Neuronal stem cell (in vitro differentiated cells): Measurements from ENCODE around the gene TMSB4Y.

Experiments
- DNase-seq: peaks from one replicate; pipeline ENCODE4 v3.0.0-alpha.2; 2013; ENCODE audit warnings: low spot score
- H2AFZ ChIP-seq: one replicate; pipeline ENCODE4 v1.6.1; 2013; ENCODE audit warnings: mild to moderate bottlenecking, low read length, inconsistent platforms
- H2AK5ac ChIP-seq: 2 replicates; pipeline ENCODE4 v1.6.1; 2013; ENCODE audit warnings: low read depth, mild to moderate bottlenecking, inconsistent platforms, low read length, moderate library complexity, mixed read lengths
- H2BK120ac ChIP-seq: 2 replicates; pipeline ENCODE4 v1.6.1; 2013; ENCODE audit warnings: low read depth, mild to moderate bottlenecking, inconsistent platforms, low read length, moderate library complexity, mixed read lengths
- H2BK12ac ChIP-seq: one replicate; pipeline ENCODE4 v1.6.1; 2013; ENCODE audit warnings: low read length, inconsistent platforms
- H2BK15ac ChIP-seq: 2 replicates; pipeline ENCODE4 v1.6.1; 2013; ENCODE audit warnings: mild to moderate bottlenecking, low read length, inconsistent platforms, mixed read lengths
- H2BK5ac ChIP-seq: one replicate; pipeline ENCODE4 v1.6.1; 2013; ENCODE audit warnings: inconsistent platforms, mild to moderate bottlenecking, low read length, moderate library complexity
- H3K14ac ChIP-seq: one replicate; pipeline ENCODE4 v1.6.1; 2013; ENCODE audit warnings: low read length, inconsistent platforms
- H3K18ac ChIP-seq: 2 replicates; pipeline ENCODE4 v1.6.1; 2013; ENCODE audit warnings: low read length, inconsistent platforms
- H3K23ac ChIP-seq: 2 replicates; pipeline ENCODE4 v1.6.1; 2013; ENCODE audit warnings: low read depth, mild to moderate bottlenecking, mixed read lengths, low read length, inconsistent platforms; ENCODE audit not compliant: poor library complexity
- H3K27ac ChIP-seq: replicated peaks from 3 replicates; pipeline ENCODE4 v1.5.1; 2013; ENCODE audit warnings: low read length, inconsistent platforms
- H3K27me3 ChIP-seq, 3 experiments: 2 replicates each; pipeline ENCODE4 v1.6.1; 2013; ENCODE audit warnings: low read length in 3 of 3, mild to moderate bottlenecking in 2 of 3, inconsistent platforms in 1 of 3, low read depth in 1 of 3, mixed read lengths in 1 of 3, moderate library complexity in 1 of 3; ENCODE audit not compliant: control insufficient read depth in 3 of 3, insufficient read depth in 3 of 3
- H3K36me3 ChIP-seq, 2 donors: replicated peaks in 1 of 2; 2 replicates each; pipeline ENCODE4 v1.6.1; 2013; ENCODE audit warnings: low read length in 2 of 2; ENCODE audit not compliant: control insufficient read depth in 2 of 2, insufficient read depth in 2 of 2
- H3K4ac ChIP-seq: 2 replicates; pipeline ENCODE4 v1.6.1; 2013; ENCODE audit warnings: inconsistent platforms, mild to moderate bottlenecking, low read length, moderate library complexity
- H3K4me1 ChIP-seq, 2 donors: 1 replicate in 1 of 2; 2 replicates in 1 of 2; pipeline ENCODE4 v1.6.1; 2013; ENCODE audit warnings: low read length in 2 of 2, low read depth in 1 of 2; ENCODE audit not compliant: control insufficient read depth in 2 of 2, insufficient read depth in 1 of 2
- H3K4me2 ChIP-seq: one replicate; pipeline ENCODE4 v1.6.1; 2013; ENCODE audit warnings: mild to moderate bottlenecking, low read length, inconsistent platforms; ENCODE audit not compliant: insufficient read depth, poor library complexity, severe bottlenecking
- H3K4me3 ChIP-seq, 2 donors: 2 replicates each; pipeline ENCODE4 v1.5.1; 2013; ENCODE audit warnings: low read length in 2 of 2, mild to moderate bottlenecking in 2 of 2, inconsistent platforms in 1 of 2, moderate library complexity in 1 of 2
- H3K79me1 ChIP-seq: one replicate; pipeline ENCODE4 v1.6.1; 2013; ENCODE audit warnings: low read depth, mild to moderate bottlenecking, inconsistent platforms, low read length, moderate library complexity
- H3K9ac ChIP-seq: one replicate; pipeline ENCODE4 v1.6.1; 2013; ENCODE audit warnings: mild to moderate bottlenecking, low read depth, low read length, inconsistent platforms; ENCODE audit not compliant: poor library complexity
- H3K9me3 ChIP-seq, 2 donors: replicated peaks in 1 of 2; 2 replicates each; pipeline versions ENCODE3 to v1.6.1; 2013; ENCODE audit warnings: low read length in 2 of 2, mild to moderate bottlenecking in 2 of 2, inconsistent platforms in 1 of 2, low read depth in 1 of 2, mixed read lengths in 1 of 2, moderate library complexity in 1 of 2; ENCODE audit not compliant: control insufficient read depth in 2 of 2, insufficient read depth in 1 of 2
- H4K8ac ChIP-seq: one replicate; pipeline ENCODE4 v1.6.1; 2013; ENCODE audit warnings: low read depth, mild to moderate bottlenecking, inconsistent platforms, low read length, moderate library complexity
- H4K91ac ChIP-seq: one replicate; pipeline ENCODE4 v1.6.1; 2013; ENCODE audit warnings: low read length, low read depth, mild to moderate bottlenecking, inconsistent platforms; ENCODE audit not compliant: poor library complexity
- WGBS, 2 donors: extraction: QIAGEN DNeasy Blood & Tissue Kit; methylation state at CpG; one replicate each; pipeline ENCODE4 v1.1.7; 2013; ENCODE audit warnings: missing lambda C conversion rate in 2 of 2, mixed read lengths in 1 of 2; ENCODE audit not compliant: insufficient read length in 2 of 2, insufficient replicate concordance in 1 of 2; ENCODE audit errors: extremely low coverage in 2 of 2; 5-methylcytosine and 5-hydroxymethylcytosine counted together

Gene TMSB4Y

GRCh38 chrY:13704121-13704930 lies 627 bp downstream of the TMSB4Y start:
- peak overlapping the region in 1 of 2 donors; percentile 77 for H3K4me3 ChIP-seq

GRCh38 chrY:13705197-13705596 lies 1.5 kb downstream of the TMSB4Y start:
- no peak overlapping the region for H2BK120ac ChIP-seq
- no peak overlapping the region for H4K91ac ChIP-seq
- no peaks in the 10 kb centered on the region for H3K9me3 ChIP-seq
- H3K9ac ChIP-seq: no peak overlapping the region
- no peak overlapping the region for H3K18ac ChIP-seq
- no peaks in the 10 kb centered on the region for H3K4me1 ChIP-seq
- H3K36me3 ChIP-seq: no peaks in the 10 kb centered on the region
- H2AFZ ChIP-seq: no peak overlapping the region
- H3K27ac ChIP-seq: peak overlapping the region; percentile 66
- no peak overlapping the region for H3K14ac ChIP-seq
- no peak overlapping the region for H3K4ac ChIP-seq
- no peak overlapping the region for H3K23ac ChIP-seq
- H2BK12ac ChIP-seq: no peak overlapping the region
- no peak overlapping the region for H4K8ac ChIP-seq
- H3K27me3 ChIP-seq: no peaks in the 10 kb centered on the region
- no peaks in the 10 kb centered on the region for H3K79me1 ChIP-seq
- H3K4me2 ChIP-seq: peak overlapping the region; percentile 42
- H3K4me3 ChIP-seq: peak overlapping the region in 1 of 2 donors; percentile 67
- peak; percentile 41 for DNase-seq
- no peak overlapping the region for H2AK5ac ChIP-seq
- H2BK5ac ChIP-seq: no peak overlapping the region
- WGBS, 2 donors: no CpG with 5 or more reads among the region's 8 CpGs
- H2BK15ac ChIP-seq: no peak overlapping the region

More at GRCh38 chrY:13704121-13704930, 627 bp downstream of the TMSB4Y start:
- H3K14ac ChIP-seq: no peak overlapping the region
- no peak overlapping the region for H3K4ac ChIP-seq
- no peak overlapping the region for H2BK120ac ChIP-seq
- H2AK5ac ChIP-seq: no peak overlapping the region
- no peak overlapping the region for H4K91ac ChIP-seq
- no peak overlapping the region for H2BK5ac ChIP-seq
- DNase-seq: peak; percentile 60
- H2BK15ac ChIP-seq: no peak overlapping the region
- peak overlapping the region; percentile 35 for H3K18ac ChIP-seq
- H4K8ac ChIP-seq: no peak overlapping the region
- no peaks in the 10 kb centered on the region for H3K36me3 ChIP-seq
- H2BK12ac ChIP-seq: no peak overlapping the region
- H3K79me1 ChIP-seq: no peaks in the 10 kb centered on the region
- H3K27ac ChIP-seq: peak overlapping the region; percentile 98
- no CpG with 5 or more reads among the region's 30 CpGs for WGBS, 2 donors
- H3K9me3 ChIP-seq: no peaks in the 10 kb centered on the region
- H2AFZ ChIP-seq: no peak overlapping the region
- H3K27me3 ChIP-seq: no peaks in the 10 kb centered on the region
- peak overlapping the region; percentile 48 for H3K4me2 ChIP-seq
- H3K23ac ChIP-seq: no peak overlapping the region
- no peaks in the 10 kb centered on the region for H3K4me1 ChIP-seq
- H3K9ac ChIP-seq: no peak overlapping the region

DNA sequence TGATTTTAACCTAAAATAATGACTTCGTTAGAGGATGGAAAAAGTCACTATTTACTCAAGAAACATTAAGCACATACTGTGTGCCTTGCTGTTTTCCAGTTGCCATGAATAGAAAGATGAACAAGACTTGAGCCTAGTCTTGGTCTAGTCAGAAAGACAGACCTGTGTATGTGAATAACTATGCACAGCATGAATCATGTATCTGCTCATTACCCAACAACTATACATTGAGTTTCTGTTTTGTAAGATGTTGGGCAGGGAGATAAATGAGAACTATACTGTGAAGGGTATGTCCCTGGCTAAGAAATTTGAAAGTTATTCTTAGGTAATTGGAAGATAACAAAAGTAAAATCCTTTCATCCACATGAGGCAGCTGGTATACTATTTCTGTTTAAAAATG lies 4.3 kb downstream of the TMSB4Y start:
- WGBS, 2 donors: no CpG with 5 or more reads among the region's 1 CpG
- H3K9ac ChIP-seq: no peak overlapping the region
- H3K4me1 ChIP-seq: no peaks in the 10 kb centered on the region
- no peak overlapping the region for H2BK15ac ChIP-seq
- no peak overlapping the region for H3K4ac ChIP-seq
- no peak overlapping the region for H3K27ac ChIP-seq
- no peak overlapping the region for H3K18ac ChIP-seq
- H2BK120ac ChIP-seq: no peak overlapping the region
- H3K23ac ChIP-seq: no peak overlapping the region
- no peaks in the 10 kb centered on the region for H3K36me3 ChIP-seq
- no peak overlapping the region for H3K4me3 ChIP-seq
- no peak overlapping the region for H4K91ac ChIP-seq
- no peak overlapping the region for H2BK12ac ChIP-seq
- H2AFZ ChIP-seq: no peak overlapping the region
- no peak for DNase-seq
- H3K4me2 ChIP-seq: no peak overlapping the region
- no peak overlapping the region for H2AK5ac ChIP-seq
- no peaks in the 10 kb centered on the region for H3K79me1 ChIP-seq
- H3K14ac ChIP-seq: no peak overlapping the region
- H3K9me3 ChIP-seq: no peaks in the 10 kb centered on the region
- no peak overlapping the region for H4K8ac ChIP-seq
- no peak overlapping the region for H2BK5ac ChIP-seq
- H3K27me3 ChIP-seq: no peaks in the 10 kb centered on the region

GRCh38 chrY:13718996-13719395 lies 15.3 kb downstream of the TMSB4Y start:
- Histone ChIP-seq H2BK15ac (no peak overlapping the region), H3K23ac (no peak overlapping the region), H3K4me2 (no peak overlapping the region), H3K9me3 (peaks cover 0 to 9% of the 10 kb centered on the region in 2 donors), H3K4ac (no peak overlapping the region), H2AFZ (no peak overlapping the region), H3K4me3 (no peak overlapping the region), H4K8ac (no peak overlapping the region), H3K79me1 (peaks cover 2% of the 10 kb centered on the region), H3K27me3 (no peaks in the 10 kb centered on the region), H2BK120ac (no peak overlapping the region), H3K18ac (no peak overlapping the region), H3K36me3 (peaks cover 0 to 3% of the 10 kb centered on the region in 2 donors), H3K4me1 (no peaks in the 10 kb centered on the region), H3K27ac (no peak overlapping the region), H3K14ac (no peak overlapping the region), H3K9ac (no peak overlapping the region), H4K91ac (no peak overlapping the region), H2AK5ac (no peak overlapping the region), H2BK12ac (no peak overlapping the region), H2BK5ac (no peak overlapping the region)
- DNase-seq: no peak
- no CpG with 5 or more reads among the region's 1 CpG for WGBS, 2 donors
